Activated B cell treated with CpG ODN at 0.5 μM for 24 hours (primary cell): ENCODE results near the gene F2RL3. TPM values are rescaled to one million over a fixed set of nuclear protein-coding genes. Genes with fewer than 3 reads are reported as not detected.

Experiments
- ATAC-seq: fragments of 200-7000 bp; cut with Tn5 transposase; one replicate; pipeline ENCODE4 v1.10.0; 2021; ENCODE audit warnings: low read depth, mild to moderate bottlenecking, moderate library complexity
- CTCF ChIA-PET: fragments of 350-600 bp; sonication (Branson Sonifier 250); formaldehyde crosslinking; loops from one replicate; lab custom pipeline; 2021; ENCODE audit warnings: antibody characterized with exemption; lab: Charles Lee
- POLR2A ChIA-PET: fragments of 350-600 bp; sonication (Branson Sonifier 250); formaldehyde crosslinking; loops from one replicate; lab custom pipeline; 2021; ENCODE audit warnings: antibody characterized with exemption; lab: Charles Lee
- DNase-seq: peaks from one replicate; pipeline ENCODE4 v3.0.0; 2022
- H3K27ac Mint-ChIP-seq: one replicate; pipeline ENCODE4 v1.8.0; 2020; ENCODE audit warnings: mixed read lengths
- H3K27me3 Mint-ChIP-seq: one replicate; pipeline ENCODE4 v1.8.0; 2021; ENCODE audit warnings: mixed read lengths
- H3K36me3 Mint-ChIP-seq: one replicate; pipeline ENCODE4 v1.8.0; 2021; ENCODE audit warnings: low read depth, mixed read lengths
- H3K4me1 Mint-ChIP-seq: one replicate; pipeline ENCODE4 v1.8.0; 2021; ENCODE audit warnings: mixed read lengths
- H3K4me3 Mint-ChIP-seq: one replicate; pipeline ENCODE4 v1.8.0; 2020; ENCODE audit warnings: mild to moderate bottlenecking, mixed read lengths
- H3K9me3 Mint-ChIP-seq: one replicate; pipeline ENCODE4 v1.8.0; 2020; ENCODE audit warnings: mixed read lengths
- CTCF ChIP-seq: fragments of 200-600 bp; IDR thresholded peaks from one replicate; pipeline ENCODE4 v1.8.0; 2022; ENCODE audit warnings: antibody characterized with exemption, mild to moderate bottlenecking
- intact Hi-C: fragments of 100-400 bp; cut with micrococcal nuclease; formaldehyde crosslinking; loops from one replicate; pipeline ENCODE4 v1.15.1; 2024
- total RNA-seq: library from RNA; stranded (reverse); gene quantifications from 2 replicates; pipeline ENCODE4 v1.2.3, GENCODE V29; 2022

Gene F2RL3
- total RNA-seq, 1 donor from 2014 or later = 0.58 TPM

- Mint-ChIP-seq H3K9me3 (peaks cover 11% of the 10 kb centered on the region), H3K27ac (no peak overlapping the region), H3K36me3 (peaks cover 10% of the 10 kb centered on the region), H3K4me1 (peaks cover 20% of the 10 kb centered on the region), H3K27me3 (peaks cover 2% of the 10 kb centered on the region), H3K4me3 (no peak overlapping the region)
- DNase-seq (no peak), ATAC-seq (no peak)
- CTCF ChIA-PET = no interaction called here
- no peak for TF ChIP-seq CTCF
- POLR2A ChIA-PET = no interaction called here
- intact Hi-C loops = no loop called here
These were observed 2.4 kb upstream of the F2RL3 start for GRCh38 chr19:16886305-16886880.

- intact Hi-C loops = no loop called here
- H3K36me3 Mint-ChIP-seq = peaks cover 3% of the 10 kb centered on the region
- peaks cover 4% of the 10 kb centered on the region for H3K9me3 Mint-ChIP-seq
- peaks cover 2% of the 10 kb centered on the region for H3K27me3 Mint-ChIP-seq
- H3K27ac Mint-ChIP-seq = no peak overlapping the region
- CTCF ChIA-PET = no interaction called here
- peaks cover 30% of the 10 kb centered on the region for H3K4me1 Mint-ChIP-seq
- POLR2A ChIA-PET = interaction anchor here (0.6 kb wide), 1 partner anchor 245 kb away, joined by 7 read pairs; no protein-coding TSS in a partner anchor
- no peak for TF ChIP-seq CTCF
- DNase-seq (no peak), ATAC-seq (no peak)
- no peak overlapping the region for H3K4me3 Mint-ChIP-seq
These were observed 1.2 kb upstream of the F2RL3 start for GRCh38 chr19:16887353-16888265.

GRCh38 chr19:16889366-16889882, 625 bp downstream of the F2RL3 start:
- peaks cover 2% of the 10 kb centered on the region for H3K27me3 Mint-ChIP-seq

GRCh38 chr19:16889883-16890460, 1.2 kb downstream of the F2RL3 start:
- DNase-seq (no peak), ATAC-seq (no peak)
- ChIA-PET POLR2A (no interaction called here), CTCF (no interaction called here)
- TF ChIP-seq CTCF = no peak
- intact Hi-C loops = loop anchor here (10.0 kb wide), 3 partner anchors 265 to 415 kb away; partner anchors contain the start of genes ABHD8, DDA1, MED26 and MRPL34
- peaks cover 50% of the 10 kb centered on the region for H3K4me1 Mint-ChIP-seq
- H3K4me3 Mint-ChIP-seq = no peak overlapping the region
- H3K27me3 Mint-ChIP-seq = peaks cover 2% of the 10 kb centered on the region
- H3K36me3 Mint-ChIP-seq = no peaks in the 10 kb centered on the region
- no peaks in the 10 kb centered on the region for H3K9me3 Mint-ChIP-seq
- H3K27ac Mint-ChIP-seq = no peak overlapping the region

More at GRCh38 chr19:16889366-16889882, 625 bp downstream of the F2RL3 start:
- no peak for ATAC-seq
- ChIA-PET POLR2A (no interaction called here), CTCF (no interaction called here)
- H3K9me3 Mint-ChIP-seq = no peaks in the 10 kb centered on the region
- H3K36me3 Mint-ChIP-seq = no peaks in the 10 kb centered on the region
- no peak for DNase-seq
- intact Hi-C loops = no loop called here
- H3K27ac Mint-ChIP-seq = no peak overlapping the region
- peaks cover 48% of the 10 kb centered on the region for H3K4me1 Mint-ChIP-seq
- no peak for TF ChIP-seq CTCF
- peak overlapping the region; percentile 19 for H3K4me3 Mint-ChIP-seq
